Measurements from ENCODE around the gene MORN1.

DNA sequence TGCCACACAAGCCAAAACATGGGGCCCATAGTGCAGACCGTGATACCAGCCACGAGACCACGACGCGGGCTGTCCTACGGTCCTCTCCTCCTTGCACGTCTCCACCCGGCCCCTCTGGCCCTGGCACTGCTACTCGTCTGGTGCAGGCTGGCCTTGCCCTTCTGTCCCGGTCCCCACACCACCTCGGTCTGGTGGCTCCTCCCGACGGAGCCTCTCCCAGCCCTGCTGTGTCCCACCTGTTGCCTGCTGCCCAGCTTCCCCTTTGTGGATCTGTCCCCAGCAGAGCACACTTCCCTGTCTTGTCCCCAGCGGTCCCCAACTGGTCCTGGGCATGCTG, 50.5 kb downstream of the MORN1 start:
- TF ChIP-seq, protein P1, sequence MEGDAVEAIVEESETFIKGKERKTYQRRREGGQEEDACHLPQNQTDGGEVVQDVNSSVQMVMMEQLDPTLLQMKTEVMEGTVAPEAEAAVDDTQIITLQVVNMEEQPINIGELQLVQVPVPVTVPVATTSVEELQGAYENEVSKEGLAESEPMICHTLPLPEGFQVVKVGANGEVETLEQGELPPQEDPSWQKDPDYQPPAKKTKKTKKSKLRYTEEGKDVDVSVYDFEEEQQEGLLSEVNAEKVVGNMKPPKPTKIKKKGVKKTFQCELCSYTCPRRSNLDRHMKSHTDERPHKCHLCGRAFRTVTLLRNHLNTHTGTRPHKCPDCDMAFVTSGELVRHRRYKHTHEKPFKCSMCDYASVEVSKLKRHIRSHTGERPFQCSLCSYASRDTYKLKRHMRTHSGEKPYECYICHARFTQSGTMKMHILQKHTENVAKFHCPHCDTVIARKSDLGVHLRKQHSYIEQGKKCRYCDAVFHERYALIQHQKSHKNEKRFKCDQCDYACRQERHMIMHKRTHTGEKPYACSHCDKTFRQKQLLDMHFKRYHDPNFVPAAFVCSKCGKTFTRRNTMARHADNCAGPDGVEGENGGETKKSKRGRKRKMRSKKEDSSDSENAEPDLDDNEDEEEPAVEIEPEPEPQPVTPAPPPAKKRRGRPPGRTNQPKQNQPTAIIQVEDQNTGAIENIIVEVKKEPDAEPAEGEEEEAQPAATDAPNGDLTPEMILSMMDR (IDR thresholded peaks at IDR 0.05), result no peak
- TF ChIP-seq POLR2A (IDR thresholded peaks at IDR 0.05), result no peak

Data from gastroesophageal sphincter (tissue), 3 donors.